IgD-negative memory B cell (primary cell): ENCODE measurements around the gene RBM24. TPM values are rescaled to one million over a fixed set of nuclear protein-coding genes. Genes with fewer than 3 reads are reported as not detected.
"Not testable (repeated sequence)": the region's sequence is repeated elsewhere in the genome, so short reads cannot be mapped to it uniquely, and the experiment has no call there.

Experiments
- H3K27ac Mint-ChIP-seq, 3 donors: one replicate each; pipeline ENCODE4 v1.8.0; 2020 to 2022; ENCODE audit warnings: mild to moderate bottlenecking in 3 of 3, mixed read lengths in 3 of 3, moderate library complexity in 1 of 3
- H3K27me3 Mint-ChIP-seq: one replicate; pipeline ENCODE4 v1.8.0; 2021; ENCODE audit warnings: mixed read lengths
- H3K36me3 Mint-ChIP-seq: one replicate; pipeline ENCODE4 v1.8.0; 2020; ENCODE audit warnings: mild to moderate bottlenecking, mixed read lengths
- H3K4me1 Mint-ChIP-seq, 3 donors: one replicate each; pipeline ENCODE4 v1.8.0; 2020 to 2022; ENCODE audit warnings: mixed read lengths in 3 of 3, mild to moderate bottlenecking in 1 of 3
- H3K4me3 Mint-ChIP-seq, 4 donors: one replicate each; pipeline ENCODE4 v1.8.0; 2020 to 2022; ENCODE audit warnings: mild to moderate bottlenecking in 4 of 4, mixed read lengths in 4 of 4, moderate library complexity in 3 of 4
- H3K9me3 Mint-ChIP-seq, 3 donors: one replicate each; pipeline ENCODE4 v1.8.0; 2020 to 2021; ENCODE audit warnings: mixed read lengths in 3 of 3, mild to moderate bottlenecking in 1 of 3
- polyA plus RNA-seq: library from polyadenylated mRNA; unstranded; fragments of 300-500 nt; fragmentation: Illumina TruSeq; gene quantifications from one replicate; pipeline ENCODE4 v1.2.3, GENCODE V29; 2021

The RBM24 gene
- polyA plus RNA-seq, 1 donor from 2014 or later = not detected

- Mint-ChIP-seq H3K27me3 (no peaks in the 10 kb centered on the region), H3K36me3 (no peaks in the 10 kb centered on the region), H3K9me3 (peaks cover 0 to 3% (median 0%) of the 10 kb centered on the region in 3 donors), H3K4me1 (no peaks in the 10 kb centered on the region), H3K27ac (no peak overlapping the region), H3K4me3 (no peak overlapping the region)
Measured at GRCh38 chr6:17303444-17303843, 22.3 kb downstream of the RBM24 start.

GRCh38 chr6:17305219-17306001 lies 24.2 kb downstream of the RBM24 start:
- no peak overlapping the region for H3K4me3 Mint-ChIP-seq
- H3K36me3 Mint-ChIP-seq = no peaks in the 10 kb centered on the region
- H3K27ac Mint-ChIP-seq = no peak overlapping the region
- H3K27me3 Mint-ChIP-seq = no peaks in the 10 kb centered on the region
- H3K4me1 Mint-ChIP-seq = no peaks in the 10 kb centered on the region
- peaks cover 0 to 3% (median 0%) of the 10 kb centered on the region in 3 donors for H3K9me3 Mint-ChIP-seq

GRCh38 chr6:17311595-17312311 lies 30.6 kb downstream of the RBM24 start:
- Mint-ChIP-seq H3K27me3 (no peaks in the 10 kb centered on the region), H3K4me1 (no peaks in the 10 kb centered on the region), H3K9me3 (peaks cover 0 to 7% (median 3%) of the 10 kb centered on the region in 3 donors), H3K4me3 (no peak overlapping the region), H3K36me3 (no peaks in the 10 kb centered on the region), H3K27ac (no peak overlapping the region)

GRCh38 chr6:17313238-17313637 lies 32.1 kb downstream of the RBM24 start:
- not testable (repeated sequence) for H3K9me3 Mint-ChIP-seq, H3K4me1 Mint-ChIP-seq, H3K27ac Mint-ChIP-seq, H3K4me3 Mint-ChIP-seq, H3K27me3 Mint-ChIP-seq, H3K36me3 Mint-ChIP-seq

- Mint-ChIP-seq H3K36me3 (no peaks in the 10 kb centered on the region), H3K27me3 (no peaks in the 10 kb centered on the region), H3K27ac (no peak overlapping the region)
Measured at GRCh38 chr6:17313971-17314370, 32.8 kb downstream of the RBM24 start.

GRCh38 chr6:17315262-17315661 lies 34.1 kb downstream of the RBM24 start:
- Mint-ChIP-seq H3K9me3 (peaks cover 0 to 7% (median 3%) of the 10 kb centered on the region in 3 donors), H3K36me3 (no peaks in the 10 kb centered on the region), H3K4me3 (no peak overlapping the region), H3K27me3 (no peaks in the 10 kb centered on the region), H3K4me1 (no peaks in the 10 kb centered on the region), H3K27ac (no peak overlapping the region)

More at GRCh38 chr6:17313971-17314370, 32.8 kb downstream of the RBM24 start:
- Mint-ChIP-seq H3K9me3 (peaks cover 0 to 7% (median 3%) of the 10 kb centered on the region in 3 donors), H3K4me3 (no peak overlapping the region), H3K4me1 (no peaks in the 10 kb centered on the region)

GRCh38 chr6:17318435-17319165 lies 37.4 kb downstream of the RBM24 start:
- Mint-ChIP-seq H3K36me3 (no peaks in the 10 kb centered on the region), H3K4me1 (no peaks in the 10 kb centered on the region), H3K27ac (no peak overlapping the region), H3K4me3 (no peak overlapping the region), H3K9me3 (peaks cover 0 to 7% (median 3%) of the 10 kb centered on the region in 3 donors), H3K27me3 (no peaks in the 10 kb centered on the region)

GRCh38 chr6:17320266-17320665 lies 39.1 kb downstream of the RBM24 start:
- not testable (repeated sequence) for H3K4me1 Mint-ChIP-seq, H3K9me3 Mint-ChIP-seq, H3K4me3 Mint-ChIP-seq, H3K27me3 Mint-ChIP-seq, H3K27ac Mint-ChIP-seq, H3K36me3 Mint-ChIP-seq

GRCh38 chr6:17331238-17331637 lies 50.1 kb downstream of the RBM24 start:
- H3K4me1 Mint-ChIP-seq = no peaks in the 10 kb centered on the region

GRCh38 chr6:17334265-17334664 lies 53.1 kb downstream of the RBM24 start:
- Mint-ChIP-seq H3K36me3 (no peaks in the 10 kb centered on the region), H3K27ac (no peak overlapping the region), H3K27me3 (no peaks in the 10 kb centered on the region), H3K9me3 (peaks cover 5 to 11% (median 8%) of the 10 kb centered on the region in 3 donors), H3K4me3 (no peak overlapping the region), H3K4me1 (peaks cover 0 to 1% (median 0%) of the 10 kb centered on the region in 3 donors)

More at GRCh38 chr6:17331238-17331637, 50.1 kb downstream of the RBM24 start:
- Mint-ChIP-seq H3K27ac (no peak overlapping the region), H3K36me3 (no peaks in the 10 kb centered on the region), H3K9me3 (peaks cover 3 to 9% (median 8%) of the 10 kb centered on the region in 3 donors), H3K4me3 (no peak overlapping the region), H3K27me3 (no peaks in the 10 kb centered on the region)

GRCh38 chr6:17336425-17336824 lies 55.3 kb downstream of the RBM24 start:
- peaks cover 0 to 1% (median 0%) of the 10 kb centered on the region in 3 donors for H3K4me1 Mint-ChIP-seq
- H3K36me3 Mint-ChIP-seq = no peaks in the 10 kb centered on the region
- peaks cover 5 to 8% (median 6%) of the 10 kb centered on the region in 3 donors for H3K9me3 Mint-ChIP-seq
- no peak overlapping the region for H3K27ac Mint-ChIP-seq
- H3K27me3 Mint-ChIP-seq = no peaks in the 10 kb centered on the region
- no peak overlapping the region for H3K4me3 Mint-ChIP-seq

GRCh38 chr6:17339308-17339670 lies 58.1 kb downstream of the RBM24 start:
- H3K27ac Mint-ChIP-seq = no peak overlapping the region
- H3K4me3 Mint-ChIP-seq = no peak overlapping the region
- H3K27me3 Mint-ChIP-seq = no peaks in the 10 kb centered on the region
- H3K9me3 Mint-ChIP-seq = peaks cover 1 to 9% (median 8%) of the 10 kb centered on the region in 3 donors
- H3K4me1 Mint-ChIP-seq = peaks cover 0 to 1% (median 0%) of the 10 kb centered on the region in 3 donors
- no peaks in the 10 kb centered on the region for H3K36me3 Mint-ChIP-seq

- H3K27me3 Mint-ChIP-seq = no peaks in the 10 kb centered on the region
- no peak overlapping the region for H3K4me3 Mint-ChIP-seq
- peaks cover 0 to 3% (median 0%) of the 10 kb centered on the region in 3 donors for H3K4me1 Mint-ChIP-seq
- H3K9me3 Mint-ChIP-seq = peaks cover 1 to 9% (median 3%) of the 10 kb centered on the region in 3 donors
- no peaks in the 10 kb centered on the region for H3K36me3 Mint-ChIP-seq
- H3K27ac Mint-ChIP-seq = no peak overlapping the region
Measured at GRCh38 chr6:17341117-17341805, 60.1 kb downstream of the RBM24 start.

- H3K4me1 Mint-ChIP-seq = peaks cover 0 to 3% (median 0%) of the 10 kb centered on the region in 3 donors
- peaks cover 1 to 9% (median 2%) of the 10 kb centered on the region in 3 donors for H3K9me3 Mint-ChIP-seq
- H3K27ac Mint-ChIP-seq = no peak overlapping the region
- H3K27me3 Mint-ChIP-seq = no peaks in the 10 kb centered on the region
- H3K4me3 Mint-ChIP-seq = no peak overlapping the region
- no peaks in the 10 kb centered on the region for H3K36me3 Mint-ChIP-seq
Measured at GRCh38 chr6:17341891-17342290, 60.7 kb downstream of the RBM24 start.
